ENCODE data around the gene METTL9.
"Not testable (repeated sequence)": the region's sequence is repeated elsewhere in the genome, so short reads cannot be mapped to it uniquely, and the experiment has no call there.

METTL9 gene

GRCh38 chr16:21599122-21600030 is at the start of gene METTL9:
Gene METTL9 (plus strand): TSS chr16:21599577. CDS start chr16:21599734, 157 bp downstream.
- DNase-seq (ENCODE audit: low read depth, low spot score) = peak; percentile 69

GRCh38 chr16:21549975-21550374 is 49.4 kb upstream of the METTL9 start:
- DNase-seq (ENCODE audit: low read depth, low spot score) = not testable (repeated sequence)

DNA sequence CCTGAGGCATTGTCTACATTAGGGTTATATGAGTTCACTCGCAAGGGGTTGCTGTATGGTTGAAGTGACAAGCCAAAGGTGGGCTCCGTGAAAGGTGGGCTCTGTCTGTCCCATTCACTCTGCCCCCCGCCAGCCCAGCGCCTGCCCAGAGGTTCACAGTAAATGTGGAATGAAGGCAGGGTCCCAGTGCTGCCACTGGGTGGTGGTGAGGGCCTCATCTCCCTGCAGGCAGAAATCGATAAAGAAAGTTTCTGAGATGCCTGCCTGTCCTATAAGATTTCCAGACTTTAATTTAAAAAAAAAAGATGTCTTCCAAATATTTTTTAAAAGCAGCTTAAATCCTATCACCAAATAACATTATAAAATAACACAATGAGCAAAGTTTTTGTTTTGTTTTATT is 48.9 kb upstream of the METTL9 start:
- not testable (repeated sequence) for DNase-seq (ENCODE audit: low read depth, low spot score)

DNA sequence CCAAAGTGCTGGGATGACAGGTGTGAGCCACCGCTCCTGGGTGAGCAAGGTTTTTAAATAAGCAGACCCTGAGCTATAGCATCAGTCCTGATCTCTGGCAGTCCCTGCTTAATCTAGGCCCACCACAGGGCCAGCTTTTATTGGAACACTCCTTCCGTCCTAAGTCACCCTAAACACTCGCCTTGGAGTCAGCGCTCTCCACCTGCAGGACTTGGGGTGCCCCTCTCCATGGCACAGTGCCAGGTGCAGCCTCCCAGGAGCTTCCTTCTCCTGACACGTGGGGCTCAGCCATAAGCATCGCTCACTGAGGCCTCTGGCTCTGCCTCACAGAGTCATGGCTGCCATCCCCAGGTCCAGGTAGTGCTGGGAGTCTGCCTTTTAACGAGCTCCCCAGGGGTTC is 48.3 kb upstream of the METTL9 start:
- not testable (repeated sequence) for DNase-seq (ENCODE audit: low read depth, low spot score)

- DNase-seq (ENCODE audit: low read depth, low spot score) = not testable (repeated sequence)
Measured at GRCh38 chr16:21551600-21551999, 47.8 kb upstream of the METTL9 start.

DNA sequence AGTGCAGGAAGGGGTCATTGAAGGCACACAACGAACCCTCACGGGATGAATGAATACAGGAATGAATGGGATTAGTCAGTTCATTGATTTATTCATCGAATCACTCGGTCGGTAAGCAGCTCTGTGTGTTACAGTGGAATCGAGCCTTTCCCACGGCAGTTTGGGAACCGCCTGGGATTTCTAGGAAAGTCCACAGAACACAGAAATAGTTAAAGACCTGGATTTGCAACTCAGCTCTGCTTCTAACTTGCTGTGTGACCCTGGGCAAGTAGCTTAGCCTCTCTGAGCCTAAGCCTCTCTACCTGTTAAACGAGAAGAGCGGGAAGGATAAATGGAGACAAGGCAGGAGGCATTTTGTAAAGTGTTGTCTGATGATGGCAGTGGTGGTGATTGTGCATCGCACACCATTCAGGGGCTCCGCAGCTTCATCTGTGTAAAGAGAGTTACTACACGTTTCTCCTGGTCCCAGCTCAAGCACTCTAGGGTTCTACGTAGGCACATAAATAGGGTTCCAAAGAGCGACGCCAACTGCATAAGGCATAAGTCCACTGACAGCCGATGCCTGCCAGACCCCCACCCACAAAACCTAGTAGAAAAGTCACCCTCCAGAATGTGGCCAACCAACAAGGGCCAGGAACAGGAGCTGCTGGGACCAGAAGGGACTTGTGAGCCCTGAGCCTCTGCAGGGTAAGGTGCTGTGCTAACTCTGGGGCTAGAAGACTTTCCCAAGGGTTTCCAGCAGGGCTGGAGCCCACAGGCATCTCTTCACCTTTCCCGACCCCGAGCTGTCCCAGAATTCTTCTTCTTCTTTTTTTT is 45.7 kb upstream of the METTL9 start:
- DNase-seq (ENCODE audit: low read depth, low spot score) = not testable (repeated sequence)

DNA sequence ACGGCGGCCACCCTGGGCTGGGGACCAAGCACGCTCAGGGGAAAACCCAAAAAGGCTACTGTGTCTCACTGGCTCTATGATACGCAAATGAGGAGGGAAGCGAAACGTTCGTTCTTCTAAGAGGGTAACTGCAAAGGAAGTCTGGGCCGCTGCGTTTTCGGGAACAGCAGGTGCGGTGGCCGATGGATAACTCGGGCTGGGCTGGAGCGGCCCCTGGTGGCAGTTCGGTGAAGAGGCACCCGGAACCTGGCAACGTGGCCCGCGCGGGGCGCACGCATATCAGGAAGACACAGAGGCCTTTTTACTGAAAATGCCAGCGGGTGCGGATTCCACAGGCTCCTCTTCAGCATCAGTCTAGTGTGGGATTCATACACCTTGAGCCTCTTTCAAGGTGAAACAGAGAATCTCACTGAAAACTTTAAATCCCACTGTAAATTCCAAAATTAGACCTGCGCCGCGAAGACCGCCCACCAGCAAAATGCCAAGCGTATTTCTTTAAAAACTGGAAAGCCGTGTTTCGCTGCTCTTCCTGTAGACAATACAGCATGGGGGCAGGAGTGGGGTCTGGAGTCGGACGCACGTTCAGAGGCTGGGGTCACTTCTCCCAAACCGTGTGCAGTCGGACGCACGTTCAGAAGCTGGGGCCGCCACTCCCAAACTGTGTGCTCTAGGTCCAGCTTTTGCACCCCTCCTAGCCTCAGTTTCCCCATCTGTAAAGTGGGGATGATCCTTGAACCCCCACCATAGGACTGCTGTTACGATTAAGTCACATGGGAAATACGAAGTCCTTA is 44.4 kb upstream of the METTL9 start:
- peak; percentile 33 for DNase-seq (ENCODE audit: low read depth, low spot score)

- DNase-seq (ENCODE audit: low read depth, low spot score) = not testable (repeated sequence)
Measured at GRCh38 chr16:21555621-21556020, 43.8 kb upstream of the METTL9 start.

DNA sequence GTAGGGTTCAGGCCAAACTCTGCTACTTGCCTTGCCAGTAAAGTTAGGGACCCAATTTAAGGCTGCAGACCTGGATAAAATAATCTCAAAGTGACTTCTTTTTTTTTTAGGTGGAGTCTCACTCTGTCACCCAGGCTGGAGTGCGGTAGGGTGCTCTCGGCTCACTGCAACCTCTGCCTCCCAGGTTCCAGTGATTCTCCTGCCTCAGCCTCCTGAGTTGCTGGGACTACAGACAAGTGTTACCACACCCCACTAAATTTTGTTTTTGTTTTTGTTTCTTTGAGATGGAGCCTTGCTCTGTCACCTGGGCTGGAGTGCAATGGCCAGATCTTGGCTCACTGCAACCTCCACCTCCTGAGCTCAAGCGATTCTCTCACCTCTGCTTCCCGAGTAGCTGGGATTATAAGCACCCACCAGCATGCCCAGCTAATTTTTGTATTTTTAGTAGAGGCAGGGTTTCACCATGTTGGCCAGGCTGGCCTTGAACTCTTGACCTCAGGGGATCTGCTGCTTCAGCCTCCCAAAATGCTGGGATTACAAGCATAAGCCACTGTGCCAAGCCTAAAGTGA is 43.3 kb upstream of the METTL9 start:
- DNase-seq (ENCODE audit: low read depth, low spot score) = not testable (repeated sequence)

GRCh38 chr16:21556651-21557241 is 42.6 kb upstream of the METTL9 start:
- not testable (repeated sequence) for DNase-seq (ENCODE audit: low read depth, low spot score)

DNA sequence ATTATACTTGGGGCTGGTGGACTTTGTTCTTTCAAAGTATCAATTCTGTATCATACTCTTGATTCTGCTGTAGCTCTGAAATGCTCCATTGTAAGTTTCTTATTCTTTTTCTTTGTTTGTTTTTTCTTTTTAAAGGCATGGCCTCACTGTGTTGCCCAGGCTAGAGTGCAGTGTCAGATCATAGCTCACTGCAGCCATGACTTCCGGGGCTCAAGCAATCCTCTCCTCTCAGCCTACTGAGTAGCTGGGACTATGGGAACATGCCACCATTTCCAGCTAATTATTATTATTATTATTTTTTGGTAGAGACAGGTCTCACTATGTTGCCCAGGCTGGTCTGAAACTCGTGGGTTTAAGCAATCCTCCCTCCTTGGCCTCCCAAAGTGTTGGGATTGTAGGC is 38.9 kb upstream of the METTL9 start:
- no peak for DNase-seq (ENCODE audit: low read depth, low spot score)

DNA sequence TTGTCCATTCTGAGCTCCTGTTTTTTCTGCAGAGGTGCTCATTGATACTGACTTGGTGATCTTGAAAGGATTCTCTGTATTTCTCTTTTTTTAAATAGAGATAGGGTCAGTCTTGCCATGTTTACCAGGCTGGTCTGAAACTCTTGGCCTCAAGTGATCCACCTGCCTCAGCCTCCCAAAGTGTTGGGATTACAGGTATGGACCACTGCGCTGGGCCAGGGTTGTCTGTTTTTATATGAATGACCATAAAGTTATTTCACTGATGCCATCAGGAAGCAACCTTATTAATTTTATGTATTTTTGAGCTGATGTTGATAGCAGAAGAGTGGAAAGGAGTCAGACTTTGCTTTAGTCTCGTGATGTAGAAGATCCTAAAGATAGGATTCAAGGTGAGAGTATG is 35.7 kb upstream of the METTL9 start:
- DNase-seq (ENCODE audit: low read depth, low spot score) = no peak

GRCh38 chr16:21564367-21564766 is 35.0 kb upstream of the METTL9 start:
- DNase-seq (ENCODE audit: low read depth, low spot score) = not testable (repeated sequence)

- no peak for DNase-seq (ENCODE audit: low read depth, low spot score)
Measured at GRCh38 chr16:21565507-21565860, 33.9 kb upstream of the METTL9 start.

DNA sequence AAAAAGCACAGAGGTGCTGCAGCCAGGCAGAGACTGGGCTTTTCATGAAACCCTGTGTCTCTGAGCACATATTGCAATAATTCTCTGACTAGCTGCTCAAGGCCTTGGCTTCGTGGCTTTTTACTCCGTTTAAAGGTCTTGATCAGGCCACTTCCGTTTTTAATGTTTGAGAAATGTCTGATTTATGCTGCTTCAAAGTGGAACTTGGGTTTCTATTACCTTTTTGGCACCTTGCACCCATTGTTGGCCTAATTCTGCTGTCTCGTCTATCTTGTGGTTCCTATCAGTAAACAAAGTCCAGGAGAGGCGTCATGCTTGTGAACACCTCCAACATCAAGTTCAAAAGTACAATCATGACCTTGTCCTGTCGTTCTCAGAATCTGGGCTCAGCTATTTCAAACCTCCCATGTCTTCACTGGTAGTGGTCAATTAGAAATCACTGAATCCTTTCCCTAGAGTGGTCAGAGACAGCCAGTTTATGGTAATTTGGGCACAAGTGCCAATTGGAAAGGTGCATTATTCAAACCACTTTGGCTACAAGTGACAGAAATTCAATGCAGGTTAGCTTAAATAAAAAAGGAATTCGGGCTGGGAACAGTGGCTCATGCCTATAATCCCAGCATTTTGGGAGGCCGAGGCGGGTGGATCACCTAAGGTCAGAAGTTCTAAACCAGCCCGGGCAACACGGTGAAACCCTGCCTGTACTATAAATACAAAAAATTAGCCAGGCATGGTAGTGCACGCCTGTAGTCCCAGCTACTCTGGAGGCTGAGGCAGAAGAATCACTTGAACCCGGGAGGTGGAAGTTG is 33.3 kb upstream of the METTL9 start:
- no peak for DNase-seq (ENCODE audit: low read depth, low spot score)

DNA sequence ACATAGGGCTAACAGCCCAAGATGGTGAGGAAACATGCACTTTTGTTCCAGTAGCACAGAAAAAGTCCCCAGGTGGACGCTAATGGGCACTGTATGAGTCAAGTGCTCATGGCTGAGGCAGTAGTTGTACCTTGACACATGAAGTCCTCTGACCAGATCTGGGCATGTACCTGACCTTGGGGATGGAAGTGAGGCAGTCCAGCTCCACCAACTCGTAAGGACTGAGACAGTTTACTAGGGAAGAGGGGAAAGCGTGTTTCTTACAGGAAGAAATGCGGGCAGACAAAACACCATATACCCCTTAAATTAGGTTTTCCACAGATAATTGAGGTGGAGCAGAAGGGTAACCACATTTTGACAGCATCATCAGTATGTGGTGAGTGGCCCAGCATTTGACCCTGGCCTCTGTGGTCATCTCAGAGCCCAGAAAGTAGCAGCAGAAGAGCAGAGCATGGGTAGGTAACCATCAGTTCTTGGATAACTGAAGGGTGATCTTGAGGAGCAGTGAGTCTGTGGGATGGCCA is 32.4 kb upstream of the METTL9 start:
- no peak for DNase-seq (ENCODE audit: low read depth, low spot score)

DNA sequence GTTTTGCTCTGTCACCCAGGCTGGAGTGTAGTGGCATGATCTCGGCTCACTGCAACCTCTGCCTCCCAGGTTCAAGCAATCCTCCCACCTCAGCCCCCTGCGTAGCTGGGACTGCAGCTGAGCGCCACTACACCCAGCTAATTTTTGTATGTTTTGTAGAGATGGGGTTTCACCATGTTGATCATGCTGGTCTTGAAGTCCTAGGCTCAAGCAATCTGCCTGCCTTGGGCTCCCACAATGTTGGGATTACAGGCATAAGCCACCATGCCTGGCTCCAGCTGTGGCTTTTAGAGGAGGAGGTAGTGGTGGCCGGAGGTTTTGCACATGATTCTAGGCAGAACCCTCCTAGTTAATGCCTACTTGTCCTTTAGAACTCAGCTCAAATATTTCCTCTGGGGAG is 31.9 kb upstream of the METTL9 start:
- DNase-seq (ENCODE audit: low read depth, low spot score) = not testable (repeated sequence)

- DNase-seq (ENCODE audit: low read depth, low spot score) = no peak
Measured at GRCh38 chr16:21568502-21569189, 30.7 kb upstream of the METTL9 start.

GRCh38 chr16:21570676-21571017 is 28.7 kb upstream of the METTL9 start:
- no peak for DNase-seq (ENCODE audit: low read depth, low spot score)

All from iPS DF 19.7 (cell line).